H9 (cell line): ENCODE measurements around the gene LYST. TPM values are rescaled to one million over a fixed set of nuclear protein-coding genes. Genes with fewer than 3 reads are reported as not detected.

Experiments used
- DNase-seq: peaks from one replicate; pipeline ENCODE4 v3.0.0-alpha.2; 2017
- H2AFZ ChIP-seq: one replicate; pipeline ENCODE4 v1.6.1; 2013; ENCODE audit warnings: mild to moderate bottlenecking, low read length, control low read depth, moderate library complexity
- H2AK5ac ChIP-seq: 2 replicates; pipeline ENCODE4 v1.6.1; 2013; ENCODE audit warnings: low read length, control low read depth, mixed read lengths; ENCODE audit not compliant: insufficient read length
- H2BK120ac ChIP-seq: one replicate; pipeline ENCODE4 v1.6.1; 2013; ENCODE audit warnings: low read depth, mild to moderate bottlenecking, low read length, control low read depth, inconsistent platforms; ENCODE audit not compliant: poor library complexity, severe bottlenecking
- H2BK12ac ChIP-seq: 2 replicates; pipeline ENCODE4 v1.6.1; 2013; ENCODE audit warnings: low read length, control low read depth, mixed read lengths, low read depth; ENCODE audit not compliant: insufficient read length
- H2BK15ac ChIP-seq: 2 replicates; pipeline ENCODE4 v1.6.1; 2013; ENCODE audit warnings: low read depth, low read length, control low read depth
- H2BK20ac ChIP-seq: one replicate; pipeline ENCODE4 v1.6.1; 2013; ENCODE audit warnings: low read depth, mild to moderate bottlenecking, low read length, control low read depth, inconsistent platforms; ENCODE audit not compliant: poor library complexity, severe bottlenecking
- H2BK5ac ChIP-seq: 2 replicates; pipeline ENCODE4 v1.6.1; 2013; ENCODE audit warnings: low read length, control low read depth, mixed read lengths; ENCODE audit not compliant: insufficient read length
- H3K14ac ChIP-seq: 2 replicates; pipeline ENCODE4 v1.6.1; 2013; ENCODE audit warnings: low read length, control low read depth; ENCODE audit not compliant: insufficient read depth
- H3K18ac ChIP-seq: 2 replicates; pipeline ENCODE4 v1.6.1; 2013; ENCODE audit warnings: low read depth, mild to moderate bottlenecking, mixed read lengths, low read length, control low read depth; ENCODE audit not compliant: insufficient read length
- H3K23ac ChIP-seq: 2 replicates; pipeline ENCODE4 v1.6.1; 2013; ENCODE audit warnings: low read length, control low read depth, mixed read lengths, low read depth; ENCODE audit not compliant: insufficient read length
- H3K23me2 ChIP-seq: 2 replicates; pipeline ENCODE4 v1.6.1; 2013; ENCODE audit warnings: low read depth, mild to moderate bottlenecking, mixed read lengths, low read length, control low read depth; ENCODE audit not compliant: insufficient read length, poor library complexity, severe bottlenecking
- H3K27ac ChIP-seq: 2 replicates; pipeline ENCODE4 v1.5.1; 2013; ENCODE audit warnings: low read length, control low read depth, mixed read lengths, low read depth; ENCODE audit not compliant: insufficient read length
- H3K27me3 ChIP-seq: 2 replicates; pipeline ENCODE4 v1.6.1; 2013; ENCODE audit warnings: low read length, control low read depth, inconsistent platforms; ENCODE audit not compliant: insufficient read depth
- H3K4ac ChIP-seq: 2 replicates; pipeline ENCODE4 v1.6.1; 2013; ENCODE audit warnings: low read depth, mild to moderate bottlenecking, control low read depth, inconsistent platforms, low read length, moderate library complexity
- H3K4me1 ChIP-seq: 2 replicates; pipeline ENCODE4 v1.6.1; 2013; ENCODE audit warnings: low read length, control low read depth, inconsistent platforms; ENCODE audit not compliant: insufficient read depth
- H3K4me2 ChIP-seq: 2 replicates; pipeline ENCODE4 v1.6.1; 2013; ENCODE audit warnings: low read length, control low read depth, mixed read lengths; ENCODE audit not compliant: insufficient read length, insufficient read depth
- H3K56ac ChIP-seq: 2 replicates; pipeline ENCODE4 v1.6.1; 2013; ENCODE audit warnings: low read depth, mild to moderate bottlenecking, mixed read lengths, low read length, control low read depth; ENCODE audit not compliant: insufficient read length
- H3K79me1 ChIP-seq: 2 replicates; pipeline ENCODE4 v1.6.1; 2013; ENCODE audit warnings: low read depth, mild to moderate bottlenecking, moderate library complexity, low read length, control low read depth, inconsistent platforms; ENCODE audit not compliant: insufficient read depth, poor library complexity, severe bottlenecking
- H3K79me2 ChIP-seq: 2 replicates; pipeline ENCODE4 v1.6.1; 2013; ENCODE audit warnings: low read length, control low read depth, inconsistent platforms; ENCODE audit not compliant: insufficient read depth
- H3K9ac ChIP-seq: 2 replicates; pipeline ENCODE4 v1.6.1; 2013; ENCODE audit warnings: low read length, control low read depth, mixed read lengths; ENCODE audit not compliant: insufficient read length; ENCODE audit errors: extremely low read depth
- H3K9me3 ChIP-seq: one replicate; pipeline ENCODE4 v1.6.1; 2013; ENCODE audit warnings: low read depth, low read length, inconsistent platforms; ENCODE audit not compliant: control insufficient read depth
- H3T11ph ChIP-seq: one replicate; pipeline ENCODE4 v1.6.1; 2013; ENCODE audit warnings: mild to moderate bottlenecking, low read length, control low read depth, inconsistent platforms
- H4K20me1 ChIP-seq: one replicate; pipeline ENCODE4 v1.6.1; 2013; ENCODE audit not compliant: control insufficient read depth, insufficient read length, insufficient read depth
- H4K5ac ChIP-seq: 2 replicates; pipeline ENCODE4 v1.6.1; 2013; ENCODE audit warnings: low read depth, mild to moderate bottlenecking, mixed read lengths, low read length, control low read depth; ENCODE audit not compliant: insufficient read length
- H4K8ac ChIP-seq: replicated peaks from 2 replicates; pipeline ENCODE4 v1.6.1; 2013; ENCODE audit warnings: low read length, control low read depth, mixed read lengths, low read depth; ENCODE audit not compliant: insufficient read length
- H4K91ac ChIP-seq: 2 replicates; pipeline ENCODE4 v1.6.1; 2013; ENCODE audit warnings: low read depth, mild to moderate bottlenecking, moderate library complexity, mixed read lengths, low read length, control low read depth; ENCODE audit not compliant: insufficient read length
- H3K27ac Mint-ChIP-seq, 3 experiments: 2 replicates in 2 of 3; 3 replicates in 1 of 3; pipeline ENCODE4 v1.8.0; 2020 to 2021; ENCODE audit warnings: mixed read lengths in 3 of 3, mild to moderate bottlenecking in 1 of 3, moderate library complexity in 1 of 3
- H3K27me3 Mint-ChIP-seq: 2 replicates; pipeline ENCODE4 v1.8.0; 2021; ENCODE audit warnings: low read depth, mild to moderate bottlenecking, moderate library complexity, mixed read lengths
- H3K36me3 Mint-ChIP-seq, 3 experiments: 2 replicates in 2 of 3; 3 replicates in 1 of 3; pipeline ENCODE4 v1.8.0; 2020 to 2021; ENCODE audit warnings: low read depth in 3 of 3, mixed read lengths in 3 of 3; ENCODE audit not compliant: insufficient read depth in 1 of 3
- H3K4me1 Mint-ChIP-seq, 2 experiments: 2 replicates each; pipeline ENCODE4 v1.8.0; 2020; ENCODE audit warnings: mixed read lengths in 2 of 2
- H3K4me3 Mint-ChIP-seq, 2 experiments: 2 replicates in 1 of 2; 3 replicates in 1 of 2; pipeline ENCODE4 v1.8.0; 2020 to 2021; ENCODE audit warnings: mild to moderate bottlenecking in 2 of 2, mixed read lengths in 2 of 2, moderate library complexity in 1 of 2
- H3K9me3 Mint-ChIP-seq, 2 experiments: 2 replicates in 1 of 2; 3 replicates in 1 of 2; pipeline ENCODE4 v1.8.0; 2020; ENCODE audit warnings: mild to moderate bottlenecking in 2 of 2, mixed read lengths in 2 of 2, moderate library complexity in 1 of 2
- total RNA-seq: library from RNA; stranded (reverse); gene quantifications from 2 replicates; pipeline ENCODE4 v1.2.1, GENCODE V29; 2021
- TF ChIP-seq, protein P1 (sequence below): fragments of 200-600 bp; sonication (generic); conservative IDR thresholded peaks from 3 replicates; pipeline ENCODE4 v1.8.0; 2021; ENCODE audit warnings: antibody characterized with exemption, mild to moderate bottlenecking

The LYST gene
- total RNA-seq, 1 experiment from 2014 or later: 0.13 TPM

GRCh38 chr1:235736263-235736662 lies 130.4 kb downstream of the LYST start:
- Histone ChIP-seq H2BK20ac (no peak overlapping the region), H3K56ac (no peak overlapping the region), H4K5ac (no peak overlapping the region), H3K9ac (no peak overlapping the region), H3K23me2 (no peaks in the 10 kb centered on the region), H3K4ac (no peak overlapping the region), H3T11ph (no peak overlapping the region), H2AFZ (no peak overlapping the region), H3K27me3 (no peaks in the 10 kb centered on the region), H2BK5ac (no peak overlapping the region), H2BK12ac (no peak overlapping the region), H3K79me1 (no peaks in the 10 kb centered on the region), H4K8ac (no peak overlapping the region), H4K20me1 (no peaks in the 10 kb centered on the region), H2AK5ac (no peak overlapping the region), H2BK15ac (no peak overlapping the region), H2BK120ac (no peak overlapping the region), H3K23ac (no peak overlapping the region), H3K27ac (no peak overlapping the region), H3K14ac (no peak overlapping the region), H3K4me2 (no peak overlapping the region), H3K4me1 (no peaks in the 10 kb centered on the region), H3K18ac (no peak overlapping the region), H4K91ac (no peak overlapping the region), H3K9me3 (no peaks in the 10 kb centered on the region), H3K79me2 (no peaks in the 10 kb centered on the region)
- Mint-ChIP-seq H3K9me3 (no peaks in the 10 kb centered on the region), H3K4me3 (no peak overlapping the region), H3K27ac (no peak overlapping the region), H3K4me1 (no peaks in the 10 kb centered on the region), H3K36me3 (no peaks in the 10 kb centered on the region), H3K27me3 (no peaks in the 10 kb centered on the region)
- no peak for DNase-seq
- TF ChIP-seq, protein P1, sequence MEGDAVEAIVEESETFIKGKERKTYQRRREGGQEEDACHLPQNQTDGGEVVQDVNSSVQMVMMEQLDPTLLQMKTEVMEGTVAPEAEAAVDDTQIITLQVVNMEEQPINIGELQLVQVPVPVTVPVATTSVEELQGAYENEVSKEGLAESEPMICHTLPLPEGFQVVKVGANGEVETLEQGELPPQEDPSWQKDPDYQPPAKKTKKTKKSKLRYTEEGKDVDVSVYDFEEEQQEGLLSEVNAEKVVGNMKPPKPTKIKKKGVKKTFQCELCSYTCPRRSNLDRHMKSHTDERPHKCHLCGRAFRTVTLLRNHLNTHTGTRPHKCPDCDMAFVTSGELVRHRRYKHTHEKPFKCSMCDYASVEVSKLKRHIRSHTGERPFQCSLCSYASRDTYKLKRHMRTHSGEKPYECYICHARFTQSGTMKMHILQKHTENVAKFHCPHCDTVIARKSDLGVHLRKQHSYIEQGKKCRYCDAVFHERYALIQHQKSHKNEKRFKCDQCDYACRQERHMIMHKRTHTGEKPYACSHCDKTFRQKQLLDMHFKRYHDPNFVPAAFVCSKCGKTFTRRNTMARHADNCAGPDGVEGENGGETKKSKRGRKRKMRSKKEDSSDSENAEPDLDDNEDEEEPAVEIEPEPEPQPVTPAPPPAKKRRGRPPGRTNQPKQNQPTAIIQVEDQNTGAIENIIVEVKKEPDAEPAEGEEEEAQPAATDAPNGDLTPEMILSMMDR: no peak
